HCT116 (cell line): ENCODE results near the gene ANKRD33. TPM values are rescaled to one million over a fixed set of nuclear protein-coding genes. Genes with fewer than 3 reads are reported as not detected.

Experiments used
- ATAC-seq: fragments of 200-7000 bp; cut with Tn5 transposase; 2 replicates; pipeline ENCODE4 v1.9.1; 2020; ENCODE audit warnings: mild to moderate bottlenecking, moderate library complexity
- BruUV-seq: library from RNA; stranded (reverse); fragments of 400-500 nt; replicated peaks from 2 replicates; lab custom pipeline; 2021; lab: Mats Ljungman, UMichigan
- CTCF ChIA-PET: fragments of 300-600 bp; sonication (Branson Sonifier 250); formaldehyde crosslinking; loops from one replicate; lab custom pipeline; 2021; ENCODE audit warnings: antibody characterized with exemption; lab: Charles Lee
- POLR2A ChIA-PET: fragments of 300-600, 350-600 bp; sonication (Branson Sonifier 250); formaldehyde crosslinking; loops from one replicate; lab custom pipeline; 2021; ENCODE audit warnings: antibody characterized with exemption; lab: Charles Lee
- RAD21 ChIA-PET, 2 experiments: fragments of 300-600 bp; sonication (Branson Sonifier 250); formaldehyde crosslinking; loops; one replicate each; lab custom pipeline; 2023; ENCODE audit warnings: low total read pairs in 2 of 2; ENCODE audit not compliant: uncharacterized antibody in 2 of 2, unreplicated experiment in 2 of 2, low non-redundant PET in 1 of 2; lab: Charles Lee
- DNase-seq: peaks from one replicate; pipeline ENCODE4 v3.0.0-alpha.2; 2010; ENCODE audit warnings: low read depth, low spot score
- H2AFZ ChIP-seq: fragments of 200-600 bp; shearing (Covaris generic), sonication (generic); 2 replicates; pipeline ENCODE4 v1.6.1; 2017; ENCODE audit warnings: low read depth, mixed run types, mixed read lengths, antibody characterized with exemption, low read length; ENCODE audit not compliant: poor library complexity, severe bottlenecking
- H3K27ac ChIP-seq: 2 replicates; pipeline ENCODE4 v1.5.1; 2012; ENCODE audit warnings: low read depth, low read length
- H3K27me3 ChIP-seq: fragments of 200-600 bp; sonication (generic); 2 replicates; pipeline ENCODE4 v1.6.1; 2016; ENCODE audit warnings: mixed run types, low read length, mixed read lengths; ENCODE audit not compliant: insufficient read depth
- H3K36me3 ChIP-seq, 2 experiments: fragments of 200-500 bp in 1 of 2; fragments of 200-600 bp in 1 of 2; sonication (Bioruptor generic) in 1 of 2; sonication (generic) in 1 of 2; 2 replicates each; pipeline versions ENCODE4 v1.5.1 to v1.6.1; 2014 to 2016; ENCODE audit warnings: low read length in 2 of 2, inconsistent platforms in 1 of 2, mixed read lengths in 1 of 2, mixed run types in 1 of 2; ENCODE audit not compliant: insufficient read depth in 2 of 2, control insufficient read depth in 1 of 2
- H3K4me1 ChIP-seq, 2 experiments: fragments of 200-600 bp in 1 of 2; sonication (generic) in 1 of 2; 2 replicates each; pipeline versions ENCODE4 v1.5.1 to v1.6.1; 2012 to 2017; ENCODE audit warnings: low read length in 2 of 2, inconsistent platforms in 1 of 2, mild to moderate bottlenecking in 1 of 2, mixed read lengths in 1 of 2, mixed run types in 1 of 2, moderate library complexity in 1 of 2; ENCODE audit not compliant: insufficient read depth in 2 of 2, control insufficient read depth in 1 of 2
- H3K4me2 ChIP-seq: fragments of 200-600 bp; sonication (generic); 2 replicates; pipeline ENCODE4 v1.6.1; 2017; ENCODE audit warnings: mixed run types, low read length, mixed read lengths
- H3K4me3 ChIP-seq, 2 experiments: fragments of 200-600 bp in 1 of 2; sonication (generic) in 1 of 2; replicated peaks in 1 of 2; 2 replicates each; pipeline ENCODE4 v1.5.1; 2011 to 2016; ENCODE audit warnings: low read length in 2 of 2, control low read depth in 1 of 2, low read depth in 1 of 2, mild to moderate bottlenecking in 1 of 2, mixed read lengths in 1 of 2, mixed run types in 1 of 2
- H3K79me2 ChIP-seq: fragments of 200-600 bp; sonication (generic); 2 replicates; pipeline ENCODE4 v1.6.1; 2017; ENCODE audit warnings: mild to moderate bottlenecking, mixed run types, low read length, moderate library complexity, mixed read lengths; ENCODE audit not compliant: insufficient read depth
- H3K9ac ChIP-seq: fragments of 200-600 bp; sonication (generic); 2 replicates; pipeline ENCODE4 v1.6.1; 2016; ENCODE audit warnings: low read length, mixed read lengths
- H3K9me2 ChIP-seq: fragments of 200-600 bp; sonication (generic), shearing (Covaris generic); 2 replicates; pipeline ENCODE4 v1.6.1; 2017; ENCODE audit warnings: mixed run types, mild to moderate bottlenecking, moderate library complexity; ENCODE audit not compliant: insufficient read depth
- H3K9me3 ChIP-seq, 2 experiments: fragments of 200-500 bp in 1 of 2; fragments of 200-600 bp in 1 of 2; sonication (Bioruptor generic) in 1 of 2; sonication (generic) in 1 of 2; 2 replicates each; pipeline ENCODE4 v1.6.1; 2014 to 2017; ENCODE audit warnings: low read length in 2 of 2, mixed read lengths in 2 of 2, inconsistent platforms in 1 of 2, low read depth in 1 of 2, mild to moderate bottlenecking in 1 of 2, mixed run types in 1 of 2, moderate library complexity in 1 of 2; ENCODE audit not compliant: control insufficient read depth in 1 of 2, insufficient read depth in 1 of 2
- H4K20me1 ChIP-seq: fragments of 200-600 bp; sonication (generic), shearing (Covaris generic); 2 replicates; pipeline ENCODE4 v1.6.1; 2017; ENCODE audit warnings: mixed run types, mild to moderate bottlenecking, moderate library complexity; ENCODE audit not compliant: insufficient read depth
- CBX3 ChIP-seq: IDR thresholded peaks from 2 replicates; pipeline ENCODE4 v1.6.1; 2012; ENCODE audit warnings: low read depth
- CEBPB ChIP-seq: IDR thresholded peaks from 2 replicates; pipeline ENCODE4 v1.6.1; 2012; ENCODE audit warnings: low read depth
- CTCF ChIP-seq, 3 experiments: fragments of 200-600 bp in 1 of 3; sonication (generic) in 1 of 3; IDR thresholded peaks in 2 of 3; conservative IDR thresholded peaks in 1 of 3; 2 replicates each; pipeline ENCODE4 v1.5.1; 2012 to 2017; ENCODE audit warnings: low read depth in 2 of 3, low read length in 2 of 3, antibody characterized with exemption in 1 of 3, borderline replicate concordance in 1 of 3, control low read depth in 1 of 3, mild to moderate bottlenecking in 1 of 3, mixed read lengths in 1 of 3, mixed run types in 1 of 3, moderate library complexity in 1 of 3; ENCODE audit not compliant: insufficient read depth in 1 of 3
- EGR1 ChIP-seq: IDR thresholded peaks from 2 replicates; pipeline ENCODE4 v1.6.1; 2012; ENCODE audit warnings: low read depth
- ELF1 ChIP-seq: IDR thresholded peaks from 2 replicates; pipeline ENCODE4 v1.6.1; 2012; ENCODE audit warnings: low read depth, borderline replicate concordance
- EZH2 ChIP-seq: fragments of 200-600 bp; sonication (generic); IDR thresholded peaks from 2 replicates; pipeline ENCODE4 v1.6.1; 2017; ENCODE audit warnings: antibody characterized with exemption, mixed run types
- EZH2phosphoT487 ChIP-seq: fragments of 200-600 bp; IDR thresholded peaks from 2 replicates; pipeline ENCODE4 v1.6.1; 2018; ENCODE audit warnings: antibody characterized with exemption, borderline replicate concordance
- FOSL1 ChIP-seq: IDR thresholded peaks from 2 replicates; pipeline ENCODE4 v1.6.1; 2012; ENCODE audit warnings: low read depth
- POLR2A ChIP-seq: IDR thresholded peaks from 2 replicates; pipeline ENCODE4 v1.7.0; 2011; ENCODE audit warnings: borderline replicate concordance; ENCODE audit not compliant: insufficient read depth, insufficient read length; ENCODE audit errors: extremely low read depth
- POLR2AphosphoS5 ChIP-seq: IDR thresholded peaks from 2 replicates; pipeline ENCODE4 v1.6.1; 2011; ENCODE audit warnings: mild to moderate bottlenecking, low read depth, low read length, moderate library complexity
- RAD21 ChIP-seq: IDR thresholded peaks from 2 replicates; pipeline ENCODE4 v1.6.1; 2012; ENCODE audit warnings: low read depth, mild to moderate bottlenecking
- SIN3A ChIP-seq: IDR thresholded peaks from 2 replicates; pipeline ENCODE4 v1.6.1; 2012; ENCODE audit warnings: low read depth
- SP1 ChIP-seq: IDR thresholded peaks from 2 replicates; pipeline ENCODE4 v1.6.1; 2012; ENCODE audit warnings: low read depth
- SRF ChIP-seq: IDR thresholded peaks from 2 replicates; pipeline ENCODE4 v1.6.1; 2012; ENCODE audit warnings: low read depth
- YY1 ChIP-seq: IDR thresholded peaks from 2 replicates; pipeline ENCODE4 v1.6.1; 2011; ENCODE audit warnings: low read length, low read depth, moderate library complexity, mild to moderate bottlenecking; ENCODE audit not compliant: insufficient replicate concordance; ENCODE audit errors: extremely low read depth
- ZFX ChIP-seq: fragments of 450-650 bp; IDR thresholded peaks from 2 replicates; pipeline ENCODE4 v1.6.1; 2017
- intact Hi-C: fragments of 100-400 bp; cut with micrococcal nuclease; formaldehyde crosslinking; loops from 2 replicates; pipeline ENCODE4 v1.10.0; 2022
- total RNA-seq: library from RNA; stranded (reverse); gene quantifications from one replicate; pipeline ENCODE4 v1.2.1, GENCODE V29; 2021; ENCODE audit not compliant: unreplicated experiment
- TF ChIP-seq, protein P1 (sequence below): IDR thresholded peaks from 2 replicates; pipeline ENCODE4 v1.6.1; 2012

The ANKRD33 gene
- total RNA-seq, 1 experiment from 2014 or later = not detected

DNA sequence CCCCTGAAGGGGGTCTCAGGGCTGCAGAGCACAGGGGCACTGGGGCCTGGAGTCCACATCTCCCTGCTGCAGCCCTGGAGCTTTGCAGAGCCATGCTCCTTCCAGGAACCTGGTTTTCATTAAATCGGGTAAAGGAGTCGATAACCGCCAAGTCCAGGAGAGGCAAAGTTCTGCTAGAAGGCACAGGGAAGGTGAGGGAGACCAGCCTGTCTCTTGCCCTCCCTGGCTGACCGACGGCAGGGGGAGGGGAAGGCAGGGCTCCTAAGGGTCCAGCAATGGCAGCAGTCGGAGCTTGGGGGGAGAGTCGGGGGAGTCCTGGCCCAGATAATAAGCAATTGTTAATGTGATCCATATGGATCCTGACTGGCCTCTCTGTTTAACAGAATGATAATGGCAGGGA, 42.4 kb upstream of the ANKRD33 start:
- Histone ChIP-seq H3K4me3 (no peak overlapping the region), H4K20me1 (no peaks in the 10 kb centered on the region), H3K9me2 (no peaks in the 10 kb centered on the region), H3K4me2 (no peak overlapping the region), H3K9ac (no peak overlapping the region), H3K79me2 (no peaks in the 10 kb centered on the region), H3K27me3 (peaks cover 2% of the 10 kb centered on the region; the same call in 1 of the 2 replicates), H3K36me3 (no peaks in the 10 kb centered on the region), H2AFZ (no peak overlapping the region), H3K27ac (no peak overlapping the region), H3K9me3 (no peaks in the 10 kb centered on the region), H3K4me1 (peaks cover 0 to 4% of the 10 kb centered on the region in 2 experiments; a peak in 2 of 4 replicates)
- DNase-seq (no peak), ATAC-seq (no peak)
- intact Hi-C loops = no loop called here
- ChIA-PET RAD21 (interaction anchor here in 1 of 2 experiments (0.7 kb wide), 1 partner anchor 671 kb away, joined by 4 read pairs; no protein-coding TSS in a partner anchor), CTCF (no interaction called here), POLR2A (no interaction called here)
- TF ChIP-seq SRF = no peak
- no peak for TF ChIP-seq ELF1
- no peak for TF ChIP-seq RAD21
- TF ChIP-seq FOSL1 = no peak
- TF ChIP-seq CBX3 = no peak
- no peak for TF ChIP-seq EZH2
- TF ChIP-seq SP1 = no peak
- TF ChIP-seq CTCF (IDR thresholded peaks at IDR 0.05 in 2 of 3, conservative IDR thresholded peaks at IDR 0.05 in 1 of 3; ENCODE audit: borderline replicate concordance in 1 of 3, insufficient read depth in 1 of 3, low read depth in 2 of 3, low read length in 2 of 3) = no peak
- no peak for TF ChIP-seq SIN3A
- TF ChIP-seq EZH2phosphoT487 = no peak
- TF ChIP-seq, protein P1, sequence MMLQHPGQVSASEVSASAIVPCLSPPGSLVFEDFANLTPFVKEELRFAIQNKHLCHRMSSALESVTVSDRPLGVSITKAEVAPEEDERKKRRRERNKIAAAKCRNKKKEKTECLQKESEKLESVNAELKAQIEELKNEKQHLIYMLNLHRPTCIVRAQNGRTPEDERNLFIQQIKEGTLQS = no peak
- no peak for TF ChIP-seq CEBPB
- no peak for TF ChIP-seq POLR2A
- TF ChIP-seq EGR1 = no peak
- no peak for TF ChIP-seq ZFX
- no peak for TF ChIP-seq YY1
- TF ChIP-seq POLR2AphosphoS5 = no peak
- no TSS peak for BruUV-seq
